H1 (cell line): ENCODE data around the gene ENTREP3. TPM values are rescaled to one million over a fixed set of nuclear protein-coding genes. Genes with fewer than 3 reads are reported as not detected.

Source experiments
- CBX5 ChIP-seq: fragments of 300-800, 300-1000 bp; sonication (generic); IDR thresholded peaks from 2 replicates; pipeline ENCODE4 v1.7.1; 2016; ENCODE audit warnings: antibody characterized with exemption, low read length, low read depth
- CHD2 ChIP-seq: IDR thresholded peaks from 2 replicates; pipeline ENCODE4 v1.6.1; 2012; ENCODE audit warnings: low read length, improper control_type of control experiment
- EGR1 ChIP-seq: IDR thresholded peaks from 2 replicates; pipeline ENCODE4 v1.6.1; 2011; ENCODE audit warnings: low read depth, low read length, borderline replicate concordance
- JUND ChIP-seq: IDR thresholded peaks from 2 replicates; pipeline ENCODE4 v1.6.1; 2011; ENCODE audit warnings: mild to moderate bottlenecking, improper control_type of control experiment, low read length
- TAF1 ChIP-seq: IDR thresholded peaks from 2 replicates; pipeline ENCODE4 v1.6.1; 2011; ENCODE audit warnings: mild to moderate bottlenecking, low read depth, low read length
- polyA plus RNA-seq, 7 experiments: library from polyadenylated mRNA; depleted of rRNA in 3 of 7; stranded (reverse) in 5 of 7; unstranded in 2 of 7; fragments of >200 nt in 5 of 7; fragments of 200-250 nt in 2 of 7; gene quantifications; 1 replicate in 5 of 7; 2 replicates in 1 of 7; 4 replicates in 1 of 7; pipeline versions ENCODE4 v1.2.1 to v1.2.3, GENCODE V29; 2011 to 2013; ENCODE audit warnings: missing spikeins in 2 of 7, mixed read lengths in 2 of 7
- total RNA-seq: library from RNA; stranded (reverse); fragmentation: NEBNext Ultra II Directional; extraction: Animal tissue kit (Norgen Biotek cat#: 25700); gene quantifications from 2 replicates; pipeline ENCODE4 v1.2.1, GENCODE V29; 2021

Gene ENTREP3
- total and polyA plus RNA-seq, 2 of the 8 experiments (the other 6 are each of a cell fraction or from before 2014, with no cell fraction given): 22.8 to 52.2 TPM

DNA sequence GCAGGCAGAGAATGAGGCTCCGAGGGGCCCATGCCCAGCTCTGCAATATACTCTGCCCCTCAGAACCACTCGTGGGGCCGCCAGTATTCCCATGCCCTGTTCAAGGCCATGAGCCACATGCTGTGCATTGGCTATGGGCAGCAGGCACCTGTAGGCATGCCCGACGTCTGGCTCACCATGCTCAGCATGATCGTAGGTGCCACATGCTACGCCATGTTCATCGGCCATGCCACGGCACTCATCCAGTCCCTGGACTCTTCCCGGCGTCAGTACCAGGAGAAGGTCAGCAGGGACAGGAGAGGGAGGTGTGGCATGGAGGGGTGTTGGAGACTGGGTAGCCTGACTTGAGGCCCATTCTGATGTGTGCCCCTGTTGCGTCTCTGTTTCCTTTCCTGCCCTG lies 29.2 kb upstream of the ENTREP3 start (continued):
- no peak for TF ChIP-seq CHD2
- no peak for TF ChIP-seq CBX5
- no peak for TF ChIP-seq EGR1
- no peak for TF ChIP-seq JUND
- TF ChIP-seq TAF1: no peak
